ENCODE measurements around the gene NEK1. TPM values are rescaled to one million over a fixed set of nuclear protein-coding genes. Genes with fewer than 3 reads are reported as not detected.

Gene NEK1
- polyA plus RNA-seq, 1 donor, result 11.2 TPM

Other genes with a start within 250 kb of the NEK1 start
- gene CLCN3, start 8.0 kb upstream of the NEK1 start, polyA plus RNA-seq, result 48.7 TPM
- 25.4 TPM for gene HPF1, start 145.4 kb upstream of the NEK1 start, polyA plus RNA-seq